NCI-H2227 treated with DMSO at 0.1 percent for 48 hours (cell line): Measurements from ENCODE around the gene B4GALNT2.

Experiments used
- DNase-seq: peaks from one replicate; lab custom pipeline; 2025; lab: John Stamatoyannopoulos, UW

B4GALNT2 gene

DNA sequence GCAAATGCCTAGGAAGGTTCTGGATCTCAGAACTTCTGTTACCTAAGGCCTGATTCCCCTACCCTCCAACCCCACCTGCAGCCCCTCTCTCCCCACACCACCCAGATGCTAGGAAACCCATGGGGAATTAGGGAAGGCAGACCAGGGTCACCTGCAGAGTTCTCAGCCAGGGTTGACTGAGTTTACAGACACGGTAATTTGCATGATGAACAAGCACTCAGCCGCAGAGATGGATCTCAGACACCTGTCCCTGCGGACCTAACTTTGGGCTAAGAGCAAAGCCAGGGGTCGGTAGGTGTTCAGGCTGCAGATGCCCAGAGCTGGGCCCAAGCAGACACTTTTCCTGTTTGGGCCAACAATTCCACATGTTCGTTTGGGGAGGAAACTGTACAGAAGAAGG lies 80.8 kb downstream of the B4GALNT2 start:
- no peak for DNase-seq

GRCh38 chr17:49213847-49214246 lies 81.3 kb downstream of the B4GALNT2 start:
- no peak for DNase-seq

DNA sequence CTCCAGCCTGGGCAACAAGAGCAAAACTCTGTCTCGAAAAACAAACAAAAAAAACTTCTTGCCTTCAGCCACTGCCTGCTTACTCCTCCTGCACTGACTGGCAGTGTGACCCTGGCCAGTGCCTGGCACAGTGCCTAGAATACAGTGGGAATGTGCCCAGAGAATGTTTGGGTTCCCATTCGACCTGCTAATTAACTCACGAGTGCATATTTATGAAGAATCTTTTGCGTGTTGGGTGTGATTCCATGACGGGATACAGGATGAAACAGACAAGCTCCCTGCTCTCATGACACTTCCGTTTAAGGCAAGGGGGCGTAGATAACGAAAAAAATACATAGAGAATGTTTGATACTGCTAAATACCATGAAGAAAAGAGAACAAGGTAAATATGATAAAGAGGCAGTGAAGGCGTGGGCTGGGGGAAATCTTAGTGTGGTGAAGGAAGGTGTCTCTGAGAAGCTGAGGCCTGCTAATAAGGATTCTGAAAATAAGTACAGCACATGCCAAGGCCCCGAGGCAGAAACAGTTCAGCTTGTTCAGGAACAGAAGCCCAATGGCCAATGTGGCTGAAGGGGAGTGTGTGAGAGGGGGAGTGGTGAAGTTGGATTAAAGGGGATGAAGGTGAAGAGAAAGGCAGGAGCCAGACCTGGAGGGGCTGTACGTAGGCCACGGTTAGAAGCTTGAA lies 82.2 kb downstream of the B4GALNT2 start:
- no peak for DNase-seq

GRCh38 chr17:49216482-49216881 lies 83.9 kb downstream of the B4GALNT2 start:
- DNase-seq: no peak

DNA sequence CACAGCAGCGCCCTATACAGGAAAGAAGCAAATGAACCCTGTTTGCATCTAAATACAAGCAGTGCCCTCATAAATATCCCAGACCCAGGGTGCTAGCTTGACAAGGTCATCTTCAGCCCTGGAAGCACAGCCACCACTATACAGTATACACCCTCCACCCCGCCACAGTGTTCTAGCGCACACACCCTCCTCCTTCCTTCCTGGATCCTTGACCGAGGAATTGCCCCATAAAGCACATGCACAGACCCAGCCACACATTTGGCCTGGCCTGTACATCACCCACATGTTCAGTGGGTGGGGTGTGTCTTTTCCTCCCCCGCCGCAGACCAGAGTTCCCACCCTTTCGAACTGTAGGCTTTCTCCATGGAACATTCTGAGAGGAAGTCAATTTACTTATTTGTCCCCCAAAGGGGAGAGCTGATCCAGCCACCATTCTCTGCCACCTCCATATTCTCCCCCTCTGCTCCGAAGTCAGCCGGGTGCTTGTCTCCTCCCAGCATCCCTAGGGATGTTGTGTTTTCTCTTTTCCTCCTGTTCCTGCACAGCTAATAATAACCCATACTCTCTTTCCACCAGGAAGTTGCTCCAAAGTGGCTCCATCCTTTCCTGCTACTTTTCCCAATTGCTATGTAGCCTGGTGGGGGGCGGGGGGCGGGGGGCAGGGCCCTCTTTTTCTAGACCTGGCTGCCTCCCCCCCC lies 84.5 kb downstream of the B4GALNT2 start:
- DNase-seq: no peak

DNA sequence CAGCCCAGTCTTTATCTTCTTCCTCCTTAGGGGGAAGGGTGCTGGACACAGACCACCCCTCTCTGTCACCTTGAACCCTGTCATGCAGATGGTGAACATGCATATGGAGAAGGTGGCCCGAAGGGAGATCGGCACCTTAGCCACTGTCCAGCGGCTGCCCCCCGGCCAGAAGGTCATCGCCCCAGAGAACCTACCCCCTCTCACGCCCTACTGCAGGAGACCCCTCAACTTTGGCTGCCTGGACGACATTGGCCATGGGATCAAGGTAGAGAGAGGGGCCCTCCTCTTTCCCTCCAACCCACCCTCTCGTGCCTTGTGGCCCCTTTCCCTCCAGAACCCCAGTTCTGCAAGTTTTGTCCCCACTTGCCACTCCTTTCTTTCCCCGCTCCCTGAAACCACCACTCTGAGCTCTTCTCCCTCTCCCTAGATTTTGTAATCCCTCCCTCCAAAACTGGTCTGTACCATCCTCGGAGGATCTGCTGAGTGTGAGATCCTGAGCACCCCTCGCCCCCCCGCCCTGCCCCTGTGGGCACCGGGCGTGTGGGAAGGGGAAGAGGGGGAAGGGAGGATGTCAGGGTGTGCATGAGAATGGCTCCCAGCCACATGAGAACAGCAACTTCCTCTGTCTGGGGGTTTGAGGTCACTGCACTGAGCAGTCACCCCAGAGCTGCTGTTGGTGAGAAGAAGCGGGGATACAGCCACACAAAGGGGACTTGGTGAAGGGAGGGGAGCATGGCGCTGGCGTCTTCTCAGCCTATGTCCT lies 85.3 kb downstream of the B4GALNT2 start:
- no peak for DNase-seq

DNA sequence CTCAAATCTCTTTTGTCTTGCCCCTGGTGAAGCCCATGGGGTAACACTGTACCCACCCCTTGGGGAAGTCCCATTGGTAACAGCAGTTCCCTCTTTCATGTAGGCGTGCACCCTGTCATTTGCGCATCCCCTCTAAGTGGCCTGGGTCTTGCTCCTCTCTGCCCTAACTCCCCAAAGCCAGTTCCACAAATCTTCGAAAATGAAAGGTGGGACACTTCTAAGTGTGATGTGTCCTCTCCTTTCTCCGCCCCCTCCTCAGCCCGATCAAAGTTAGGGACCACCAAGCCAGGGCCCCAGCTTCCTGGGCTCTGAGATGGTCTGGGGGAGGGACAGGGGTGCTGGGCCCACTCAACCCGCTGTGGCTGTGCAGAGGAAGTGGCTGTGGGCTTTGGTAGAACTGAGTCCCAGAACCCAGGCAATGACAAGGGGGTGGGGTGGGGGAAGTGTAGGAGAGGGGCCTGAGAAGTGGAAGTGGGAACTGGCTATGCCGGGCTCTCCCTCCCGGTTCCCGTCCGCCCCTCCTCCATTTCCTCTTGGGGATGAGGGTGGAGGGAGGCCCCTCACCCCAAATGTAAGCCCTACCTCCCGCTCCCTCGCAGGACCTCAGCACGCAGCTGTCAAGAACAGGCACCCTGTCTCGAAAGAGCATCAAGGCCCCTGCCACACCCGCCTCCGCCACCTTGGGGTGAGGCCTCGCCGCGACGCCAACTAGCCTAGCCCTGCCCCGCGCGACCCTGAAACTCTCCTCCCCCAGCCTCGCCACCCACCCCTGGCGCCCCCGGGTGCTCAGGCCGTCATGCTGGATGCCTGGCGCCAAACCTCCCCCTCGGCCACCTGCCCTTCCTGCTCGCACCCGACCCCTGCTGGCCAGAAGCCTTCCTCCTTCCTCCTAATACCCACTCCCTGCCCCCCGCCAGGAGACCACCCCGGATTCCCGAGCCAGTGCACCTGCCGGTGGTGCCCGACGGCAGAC lies 86.7 kb downstream of the B4GALNT2 start:
- no peak for DNase-seq

DNA sequence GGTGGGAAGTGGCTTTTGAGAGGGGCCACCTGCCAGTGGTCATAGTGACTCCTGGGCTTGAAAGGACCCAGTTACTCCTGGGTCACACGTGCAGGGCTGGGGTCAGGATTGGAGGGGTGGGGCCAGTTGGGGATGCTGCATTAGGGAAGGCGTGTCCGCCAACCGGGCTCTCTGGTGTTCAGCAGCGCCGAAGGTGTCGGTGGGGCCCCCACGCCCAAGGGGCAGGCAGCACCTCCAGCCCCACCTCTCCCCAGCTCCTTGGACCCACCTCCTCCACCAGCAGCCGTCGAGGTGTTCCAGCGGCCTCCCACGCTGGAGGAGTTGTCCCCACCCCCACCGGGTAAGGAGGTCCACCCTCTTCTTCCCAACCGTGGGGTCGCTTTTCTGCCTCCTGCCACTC lies 87.4 kb downstream of the B4GALNT2 start:
- DNase-seq: no peak

GRCh38 chr17:49223168-49223516 lies 90.6 kb downstream of the B4GALNT2 start:
- DNase-seq: no peak

DNA sequence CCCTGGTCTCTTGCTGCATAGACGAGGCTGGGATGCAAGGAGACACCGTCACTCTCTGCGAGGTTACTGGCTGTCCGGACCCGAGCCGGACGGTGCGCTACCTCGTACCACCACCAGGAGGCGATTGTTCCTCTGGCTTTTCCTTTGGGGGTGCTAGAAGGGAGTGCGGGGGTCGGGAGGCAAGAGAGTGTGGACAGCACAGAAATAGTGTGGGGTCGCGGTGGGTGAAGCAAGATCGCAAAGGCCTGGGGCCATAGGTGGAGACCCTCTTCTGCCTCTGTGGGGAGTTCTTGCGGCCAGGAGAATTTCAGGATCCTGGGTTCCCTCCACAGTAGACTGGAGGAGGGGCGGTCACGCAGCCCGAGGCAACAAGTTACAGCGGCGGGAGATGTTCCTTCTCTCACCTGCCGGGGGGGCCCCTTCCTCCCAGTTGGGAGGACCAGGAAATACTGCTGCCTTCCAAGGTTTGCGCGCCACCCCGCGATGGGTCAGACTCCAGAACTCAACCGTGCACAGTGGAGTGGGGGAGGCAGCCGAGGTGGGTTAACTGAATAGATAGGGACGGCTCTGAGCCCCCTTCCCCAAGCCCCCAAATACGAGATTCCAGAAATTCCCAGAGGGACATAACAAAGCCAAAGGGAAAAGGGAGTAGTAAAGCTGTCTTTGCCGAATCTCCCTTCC lies 91.1 kb downstream of the B4GALNT2 start:
- DNase-seq: no peak

- DNase-seq: no peak
Measured at GRCh38 chr17:49224198-49224996, 91.8 kb downstream of the B4GALNT2 start.

- DNase-seq: no peak
Measured at GRCh38 chr17:49224997-49225337, 92.4 kb downstream of the B4GALNT2 start.

- DNase-seq: no peak
Measured at GRCh38 chr17:49225554-49226236, 93.1 kb downstream of the B4GALNT2 start.
